ENCODE results near the gene UTP3.
"Not testable (repeated sequence)": the region's sequence is repeated elsewhere in the genome, so short reads cannot be mapped to it uniquely, and the experiment has no call there.

UTP3 gene

GRCh38 chr4:70715097-70715496, 26.8 kb downstream of the UTP3 start:
- no peak for DNase-seq (ENCODE audit: low spot score)

- no peak for DNase-seq (ENCODE audit: low spot score)
Measured at GRCh38 chr4:70718811-70719604, 30.7 kb downstream of the UTP3 start.

GRCh38 chr4:70721747-70722146, 33.4 kb downstream of the UTP3 start, which contains the start of gene RUFY3:
Gene RUFY3 (plus strand): TSS chr4:70721964. CDS start chr4:70722574, 610 bp downstream.
- no peak for DNase-seq (ENCODE audit: low spot score)

GRCh38 chr4:70722199-70722791, 34.0 kb downstream of the UTP3 start:
- DNase-seq (ENCODE audit: low spot score): no peak

GRCh38 chr4:70724463-70724862, 36.1 kb downstream of the UTP3 start:
- DNase-seq (ENCODE audit: low spot score): no peak

GRCh38 chr4:70725633-70726032, 37.3 kb downstream of the UTP3 start:
- DNase-seq (ENCODE audit: low spot score): no peak

GRCh38 chr4:70726515-70726914, 38.2 kb downstream of the UTP3 start:
- DNase-seq (ENCODE audit: low spot score): not testable (repeated sequence)

- DNase-seq (ENCODE audit: low spot score): no peak
Measured at GRCh38 chr4:70728091-70728490, 39.8 kb downstream of the UTP3 start.

GRCh38 chr4:70732878-70733277, 44.5 kb downstream of the UTP3 start:
- DNase-seq (ENCODE audit: low spot score): not testable (repeated sequence)

GRCh38 chr4:70734168-70734954, 46.0 kb downstream of the UTP3 start:
- no peak for DNase-seq (ENCODE audit: low spot score)

- DNase-seq (ENCODE audit: low spot score): no peak
Measured at GRCh38 chr4:70734971-70735370, 46.6 kb downstream of the UTP3 start.

- not testable (repeated sequence) for DNase-seq (ENCODE audit: low spot score)
Measured at GRCh38 chr4:70735915-70736314, 47.6 kb downstream of the UTP3 start.

GRCh38 chr4:70737006-70737405, 48.7 kb downstream of the UTP3 start:
- DNase-seq (ENCODE audit: low spot score): no peak

- no peak for DNase-seq (ENCODE audit: low spot score)
Measured at GRCh38 chr4:70737409-70737808, 49.1 kb downstream of the UTP3 start.

GRCh38 chr4:70739496-70740337, 51.4 kb downstream of the UTP3 start:
- peak; percentile 9 for DNase-seq (ENCODE audit: low spot score)
